ENCODE measurements around the gene SDS. TPM values are rescaled to one million over a fixed set of nuclear protein-coding genes. Genes with fewer than 3 reads are reported as not detected.
"Not testable (repeated sequence)": the region's sequence is repeated elsewhere in the genome, so short reads cannot be mapped to it uniquely, and the experiment has no call there.

SDS gene
- total and polyA plus RNA-seq, 2 experiments from 2014 or later: 0.39 to 0.43 TPM

GRCh38 chr12:113358381-113359132, 45.1 kb downstream of the SDS start, which contains the start of gene PLBD2:
TSS of gene PLBD2 (plus strand) at chr12:113358587. CDS start at chr12:113358601, 14 bp downstream.
- Histone ChIP-seq H3K9me2 (replicated peaks; ENCODE audit: insufficient read depth) (no peaks in the 10 kb centered on the region), H3K27me3 (no peaks in the 10 kb centered on the region), H3K79me2 (peaks cover 9% of the 10 kb centered on the region), H4K20me1 (ENCODE audit: insufficient read depth, poor library complexity, severe bottlenecking) (peaks cover 13% of the 10 kb centered on the region), H3K27ac (peak within 1 kb of the TSS; percentile 52), H3K4me1 (ENCODE audit: insufficient read depth) (peaks cover 11% of the 10 kb centered on the region), H3K4me2 (peak within 1 kb of the TSS; percentile 95), H2AFZ (peak within 1 kb of the TSS; percentile 85), H3K36me3 (replicated peaks; ENCODE audit: insufficient read depth, low read depth) (no peaks in the 10 kb centered on the region), H3K4me3 (peak within 1 kb of the TSS; percentile 99), H3K9me3 (ENCODE audit: low read depth) (no peaks in the 10 kb centered on the region)
- TF ChIP-seq EZH2phosphoT487 (IDR thresholded peaks at IDR 0.05; ENCODE audit: low read depth, severe bottlenecking, unreplicated experiment) (no peak), CTCF (IDR thresholded peaks at IDR 0.05; ENCODE audit: poor library complexity) (no peak), EZH2 (IDR thresholded peaks at IDR 0.05; ENCODE audit: borderline replicate concordance) (no peak)
- peak; percentile 98 for DNase-seq (ENCODE audit: low spot score)
- under 1% methylated on average over 49 of the region's 67 CpGs for WGBS (ENCODE audit: low lambda C conversion rate, missing lambda C conversion rate)

GRCh38 chr12:113354192-113354591, 49.5 kb downstream of the SDS start:
- not testable (repeated sequence) for DNase-seq (ENCODE audit: low spot score); H3K27me3 ChIP-seq; H3K4me3 ChIP-seq; H4K20me1 ChIP-seq (ENCODE audit: insufficient read depth, poor library complexity, severe bottlenecking); H3K4me2 ChIP-seq; H3K79me2 ChIP-seq; H3K27ac ChIP-seq; H3K9me3 ChIP-seq (ENCODE audit: low read depth); H3K9me2 ChIP-seq (replicated peaks; ENCODE audit: insufficient read depth); H3K36me3 ChIP-seq (replicated peaks; ENCODE audit: insufficient read depth, low read depth); H2AFZ ChIP-seq
- whole genome bisulfite sequencing (ENCODE audit: low lambda C conversion rate, missing lambda C conversion rate): 97% methylated on average over 7 of the region's 7 CpGs
- H3K4me1 ChIP-seq (ENCODE audit: insufficient read depth): peaks cover 11% of the 10 kb centered on the region

- Histone ChIP-seq H3K4me2 (no peak overlapping the region), H4K20me1 (ENCODE audit: insufficient read depth, poor library complexity, severe bottlenecking) (no peaks in the 10 kb centered on the region), H2AFZ (no peak overlapping the region), H3K27ac (no peak overlapping the region), H3K9me2 (replicated peaks; ENCODE audit: insufficient read depth) (no peaks in the 10 kb centered on the region), H3K79me2 (no peaks in the 10 kb centered on the region), H3K27me3 (no peaks in the 10 kb centered on the region), H3K9me3 (ENCODE audit: low read depth) (no peaks in the 10 kb centered on the region), H3K4me1 (ENCODE audit: insufficient read depth) (no peaks in the 10 kb centered on the region), H3K4me3 (no peak overlapping the region), H3K36me3 (replicated peaks; ENCODE audit: insufficient read depth, low read depth) (no peaks in the 10 kb centered on the region)
- TF ChIP-seq CTCF (IDR thresholded peaks at IDR 0.05; ENCODE audit: poor library complexity) (no peak), EZH2 (IDR thresholded peaks at IDR 0.05; ENCODE audit: borderline replicate concordance) (no peak), EZH2phosphoT487 (IDR thresholded peaks at IDR 0.05; ENCODE audit: low read depth, severe bottlenecking, unreplicated experiment) (no peak)
- DNase-seq (ENCODE audit: low spot score): no peak
These were observed 52.6 kb downstream of the SDS start for GRCh38 chr12:113351089-113351488.

- Histone ChIP-seq H2AFZ (no peak overlapping the region), H3K9me2 (replicated peaks; ENCODE audit: insufficient read depth) (no peaks in the 10 kb centered on the region), H3K27me3 (no peaks in the 10 kb centered on the region), H3K4me2 (no peak overlapping the region), H3K4me1 (ENCODE audit: insufficient read depth) (no peaks in the 10 kb centered on the region), H3K4me3 (no peak overlapping the region), H3K36me3 (replicated peaks; ENCODE audit: insufficient read depth, low read depth) (no peaks in the 10 kb centered on the region), H3K27ac (no peak overlapping the region), H3K9me3 (ENCODE audit: low read depth) (no peaks in the 10 kb centered on the region), H3K79me2 (no peaks in the 10 kb centered on the region), H4K20me1 (ENCODE audit: insufficient read depth, poor library complexity, severe bottlenecking) (no peaks in the 10 kb centered on the region)
- no peak for TF ChIP-seq EZH2phosphoT487 (IDR thresholded peaks at IDR 0.05; ENCODE audit: low read depth, severe bottlenecking, unreplicated experiment)
- TF ChIP-seq EZH2 (IDR thresholded peaks at IDR 0.05; ENCODE audit: borderline replicate concordance): no peak
- no peak for TF ChIP-seq CTCF (IDR thresholded peaks at IDR 0.05; ENCODE audit: poor library complexity)
- 81% methylated on average over 19 of the region's 19 CpGs for WGBS (ENCODE audit: low lambda C conversion rate, missing lambda C conversion rate)
- DNase-seq (ENCODE audit: low spot score): no peak
These were observed 54.7 kb downstream of the SDS start for GRCh38 chr12:113348849-113349536.
